ENCODE data around the gene TRIM16.
"Not testable (repeated sequence)": the region's sequence is repeated elsewhere in the genome, so short reads cannot be mapped to it uniquely, and the experiment has no call there.

Gene TRIM16

GRCh38 chr17:15623661-15624209, 60.4 kb downstream of the TRIM16 start:
- H2AFZ ChIP-seq (ENCODE audit: low read length); H3K9ac ChIP-seq (ENCODE audit: low read length); H3F3A ChIP-seq (ENCODE audit: insufficient read depth, low read length); DNase-seq; H3K4me1 ChIP-seq (ENCODE audit: low read length); H3K27ac ChIP-seq (ENCODE audit: low read length); H3K9me3 ChIP-seq (replicated peaks; ENCODE audit: insufficient read depth, low read length); H4K20me1 ChIP-seq (ENCODE audit: insufficient read depth, low read length); H3K27me3 ChIP-seq (replicated peaks; ENCODE audit: insufficient read depth, low read length); H3K4me3 ChIP-seq (ENCODE audit: low read length); H3K9me2 ChIP-seq (replicated peaks; ENCODE audit: insufficient read depth, low read length); H3K4me2 ChIP-seq (ENCODE audit: low read depth, low read length); H3K36me3 ChIP-seq (replicated peaks; ENCODE audit: insufficient read depth, low read length); H3K79me2 ChIP-seq (ENCODE audit: low read length): not testable (repeated sequence)

DNA sequence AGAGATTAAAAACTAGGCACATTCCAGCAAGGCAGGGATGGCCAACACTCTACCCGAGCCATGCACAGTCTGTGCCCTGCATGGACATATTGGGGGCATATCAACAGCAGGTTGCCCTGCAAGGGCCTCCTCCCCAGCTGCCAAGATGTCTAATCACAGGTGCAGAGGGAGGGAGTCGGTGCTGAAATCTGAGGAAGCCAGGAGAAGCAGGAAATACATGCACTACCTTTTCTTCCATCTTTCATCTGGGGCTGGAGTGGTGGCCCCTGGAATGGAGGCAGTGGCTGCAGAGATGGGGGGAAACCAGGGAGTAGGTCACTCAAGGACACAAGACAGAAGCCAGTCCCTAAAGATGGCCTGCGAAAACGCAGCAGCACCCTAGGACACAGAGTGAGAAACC, 60.9 kb downstream of the TRIM16 start:
- H3K4me2 ChIP-seq (ENCODE audit: low read depth, low read length); H3F3A ChIP-seq (ENCODE audit: insufficient read depth, low read length); DNase-seq; H3K27ac ChIP-seq (ENCODE audit: low read length); H3K27me3 ChIP-seq (replicated peaks; ENCODE audit: insufficient read depth, low read length); H3K9ac ChIP-seq (ENCODE audit: low read length); H3K4me1 ChIP-seq (ENCODE audit: low read length); H3K79me2 ChIP-seq (ENCODE audit: low read length); H3K36me3 ChIP-seq (replicated peaks; ENCODE audit: insufficient read depth, low read length); H3K9me2 ChIP-seq (replicated peaks; ENCODE audit: insufficient read depth, low read length); H4K20me1 ChIP-seq (ENCODE audit: insufficient read depth, low read length); H3K9me3 ChIP-seq (replicated peaks; ENCODE audit: insufficient read depth, low read length); H2AFZ ChIP-seq (ENCODE audit: low read length); H3K4me3 ChIP-seq (ENCODE audit: low read length): not testable (repeated sequence)

- not testable (repeated sequence) for H3K4me1 ChIP-seq (ENCODE audit: low read length); H3K9ac ChIP-seq (ENCODE audit: low read length); H3K9me2 ChIP-seq (replicated peaks; ENCODE audit: insufficient read depth, low read length); H3F3A ChIP-seq (ENCODE audit: insufficient read depth, low read length); DNase-seq; H3K36me3 ChIP-seq (replicated peaks; ENCODE audit: insufficient read depth, low read length); H3K4me2 ChIP-seq (ENCODE audit: low read depth, low read length); H3K27ac ChIP-seq (ENCODE audit: low read length); H3K9me3 ChIP-seq (replicated peaks; ENCODE audit: insufficient read depth, low read length); H4K20me1 ChIP-seq (ENCODE audit: insufficient read depth, low read length); H3K4me3 ChIP-seq (ENCODE audit: low read length); H3K27me3 ChIP-seq (replicated peaks; ENCODE audit: insufficient read depth, low read length); H3K79me2 ChIP-seq (ENCODE audit: low read length); H2AFZ ChIP-seq (ENCODE audit: low read length)
Observed at GRCh38 chr17:15622124-15622523, 62.0 kb downstream of the TRIM16 start.

DNA sequence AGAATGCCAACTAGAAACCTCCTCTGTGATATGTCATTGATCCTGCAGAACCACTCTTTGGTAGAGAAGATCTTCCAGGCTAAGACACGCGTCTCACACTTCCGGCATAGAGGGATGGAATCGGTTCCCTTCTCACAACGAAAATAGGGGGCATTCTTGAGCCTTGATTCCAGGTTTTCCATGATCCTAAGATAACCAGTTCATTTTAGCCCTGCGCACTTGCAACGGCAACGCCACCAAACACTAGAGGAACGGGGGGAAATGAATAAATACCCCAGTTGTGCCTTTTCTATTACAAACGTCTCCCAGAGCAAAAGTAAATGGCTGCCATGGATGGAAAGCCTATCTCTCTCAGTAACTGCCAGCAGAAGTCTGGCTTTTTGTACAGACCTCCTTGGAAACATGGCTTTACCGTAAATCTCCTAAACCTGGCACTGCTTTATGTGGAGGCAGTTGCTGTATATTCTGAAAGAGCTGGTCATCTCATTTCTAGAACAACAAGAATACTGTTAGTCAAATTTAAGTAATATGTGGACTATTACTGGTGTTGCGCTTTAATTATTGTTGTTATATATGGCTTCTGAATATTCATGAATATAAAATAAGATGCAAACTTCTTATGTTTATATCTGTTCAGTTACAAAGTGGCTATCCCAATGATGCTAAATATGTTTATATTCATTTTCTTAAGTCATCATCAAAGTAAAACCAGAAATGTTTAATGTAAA, 64.6 kb downstream of the TRIM16 start, which contains the start of gene FBXW10B:
Gene FBXW10B (minus strand): TSS at position 374 of the 728 bp plus-strand sequence. CDS start 192 bp downstream, at position 182.
- H3K4me1 ChIP-seq (ENCODE audit: low read length); H3K4me3 ChIP-seq (ENCODE audit: low read length); H3K79me2 ChIP-seq (ENCODE audit: low read length); H3K4me2 ChIP-seq (ENCODE audit: low read depth, low read length); H3K36me3 ChIP-seq (replicated peaks; ENCODE audit: insufficient read depth, low read length); H3K9ac ChIP-seq (ENCODE audit: low read length); H3F3A ChIP-seq (ENCODE audit: insufficient read depth, low read length); H3K9me3 ChIP-seq (replicated peaks; ENCODE audit: insufficient read depth, low read length); H3K27me3 ChIP-seq (replicated peaks; ENCODE audit: insufficient read depth, low read length); H3K9me2 ChIP-seq (replicated peaks; ENCODE audit: insufficient read depth, low read length); H4K20me1 ChIP-seq (ENCODE audit: insufficient read depth, low read length); H3K27ac ChIP-seq (ENCODE audit: low read length); H2AFZ ChIP-seq (ENCODE audit: low read length); DNase-seq: not testable (repeated sequence)

DNA sequence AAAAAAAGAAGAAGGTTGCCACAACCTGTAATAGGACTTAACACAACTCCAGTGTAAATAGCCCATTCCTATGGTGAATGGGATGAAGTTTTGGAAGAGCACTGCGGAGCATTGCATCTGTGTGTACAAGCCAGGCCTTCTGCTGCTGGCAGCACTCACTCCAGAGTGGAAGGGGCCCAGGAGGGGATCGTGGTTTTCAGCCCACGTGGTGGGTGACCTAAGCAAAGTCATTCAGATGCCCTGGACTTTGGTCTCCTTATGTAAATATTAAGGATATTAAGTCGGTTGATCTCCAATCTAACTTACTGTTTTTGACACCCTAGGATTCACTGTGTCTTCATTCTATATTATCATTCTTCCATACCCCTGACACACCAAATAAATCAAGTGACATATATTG, 67.3 kb downstream of the TRIM16 start:
- H3K9ac ChIP-seq (ENCODE audit: low read length); H3K4me3 ChIP-seq (ENCODE audit: low read length); H3F3A ChIP-seq (ENCODE audit: insufficient read depth, low read length); DNase-seq; H4K20me1 ChIP-seq (ENCODE audit: insufficient read depth, low read length); H3K4me1 ChIP-seq (ENCODE audit: low read length); H3K9me3 ChIP-seq (replicated peaks; ENCODE audit: insufficient read depth, low read length); H3K36me3 ChIP-seq (replicated peaks; ENCODE audit: insufficient read depth, low read length); H3K27ac ChIP-seq (ENCODE audit: low read length); H3K9me2 ChIP-seq (replicated peaks; ENCODE audit: insufficient read depth, low read length); H3K4me2 ChIP-seq (ENCODE audit: low read depth, low read length); H3K79me2 ChIP-seq (ENCODE audit: low read length); H2AFZ ChIP-seq (ENCODE audit: low read length); H3K27me3 ChIP-seq (replicated peaks; ENCODE audit: insufficient read depth, low read length): not testable (repeated sequence)

- H4K20me1 ChIP-seq (ENCODE audit: insufficient read depth, low read length); H3K9ac ChIP-seq (ENCODE audit: low read length); H3K4me1 ChIP-seq (ENCODE audit: low read length); H3K4me2 ChIP-seq (ENCODE audit: low read depth, low read length); H3K27ac ChIP-seq (ENCODE audit: low read length); H3F3A ChIP-seq (ENCODE audit: insufficient read depth, low read length); H3K9me2 ChIP-seq (replicated peaks; ENCODE audit: insufficient read depth, low read length); H3K79me2 ChIP-seq (ENCODE audit: low read length); H2AFZ ChIP-seq (ENCODE audit: low read length); H3K27me3 ChIP-seq (replicated peaks; ENCODE audit: insufficient read depth, low read length); H3K36me3 ChIP-seq (replicated peaks; ENCODE audit: insufficient read depth, low read length); H3K4me3 ChIP-seq (ENCODE audit: low read length); H3K9me3 ChIP-seq (replicated peaks; ENCODE audit: insufficient read depth, low read length); DNase-seq: not testable (repeated sequence)
Observed at GRCh38 chr17:15615850-15616249, 68.3 kb downstream of the TRIM16 start.

- H3K4me3 ChIP-seq (ENCODE audit: low read length); H3K9me3 ChIP-seq (replicated peaks; ENCODE audit: insufficient read depth, low read length): not testable (repeated sequence)
Observed at GRCh38 chr17:15613111-15613510, 71.0 kb downstream of the TRIM16 start.

DNA sequence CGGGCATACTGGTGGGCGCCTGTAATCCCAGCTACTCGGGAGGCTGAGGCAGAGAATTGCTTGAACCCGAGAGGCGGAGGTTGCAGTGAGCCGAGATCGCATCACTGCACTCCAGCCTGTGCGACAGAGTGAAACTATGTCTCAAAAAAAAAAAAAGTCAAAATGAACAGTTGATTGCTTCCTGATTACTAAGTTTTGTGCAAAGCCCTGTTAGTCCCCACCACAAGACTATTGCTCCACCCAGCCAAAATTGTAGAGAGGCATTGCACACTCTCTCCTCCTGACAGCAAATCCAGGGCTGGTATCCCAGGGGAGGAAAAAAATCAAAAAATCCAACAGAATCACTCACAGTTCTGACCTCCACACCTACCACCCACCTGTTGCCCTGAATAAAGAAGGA, 91.2 kb downstream of the TRIM16 start:
- H3K4me1 ChIP-seq (ENCODE audit: low read length); H3K9me2 ChIP-seq (replicated peaks; ENCODE audit: insufficient read depth, low read length); H3F3A ChIP-seq (ENCODE audit: insufficient read depth, low read length); DNase-seq; H3K79me2 ChIP-seq (ENCODE audit: low read length); H3K4me2 ChIP-seq (ENCODE audit: low read depth, low read length); H4K20me1 ChIP-seq (ENCODE audit: insufficient read depth, low read length); H3K9me3 ChIP-seq (replicated peaks; ENCODE audit: insufficient read depth, low read length); H3K27ac ChIP-seq (ENCODE audit: low read length); H3K27me3 ChIP-seq (replicated peaks; ENCODE audit: insufficient read depth, low read length); H2AFZ ChIP-seq (ENCODE audit: low read length); H3K4me3 ChIP-seq (ENCODE audit: low read length); H3K9ac ChIP-seq (ENCODE audit: low read length); H3K36me3 ChIP-seq (replicated peaks; ENCODE audit: insufficient read depth, low read length): not testable (repeated sequence)

More at GRCh38 chr17:15613111-15613510, 71.0 kb downstream of the TRIM16 start:
- DNase-seq; H3K27ac ChIP-seq (ENCODE audit: low read length); H4K20me1 ChIP-seq (ENCODE audit: insufficient read depth, low read length); H2AFZ ChIP-seq (ENCODE audit: low read length); H3K4me2 ChIP-seq (ENCODE audit: low read depth, low read length); H3F3A ChIP-seq (ENCODE audit: insufficient read depth, low read length); H3K36me3 ChIP-seq (replicated peaks; ENCODE audit: insufficient read depth, low read length); H3K27me3 ChIP-seq (replicated peaks; ENCODE audit: insufficient read depth, low read length); H3K4me1 ChIP-seq (ENCODE audit: low read length); H3K79me2 ChIP-seq (ENCODE audit: low read length); H3K9me2 ChIP-seq (replicated peaks; ENCODE audit: insufficient read depth, low read length); H3K9ac ChIP-seq (ENCODE audit: low read length): not testable (repeated sequence)
